ENCODE data around the gene GSTO2.

Gene GSTO2

DNA sequence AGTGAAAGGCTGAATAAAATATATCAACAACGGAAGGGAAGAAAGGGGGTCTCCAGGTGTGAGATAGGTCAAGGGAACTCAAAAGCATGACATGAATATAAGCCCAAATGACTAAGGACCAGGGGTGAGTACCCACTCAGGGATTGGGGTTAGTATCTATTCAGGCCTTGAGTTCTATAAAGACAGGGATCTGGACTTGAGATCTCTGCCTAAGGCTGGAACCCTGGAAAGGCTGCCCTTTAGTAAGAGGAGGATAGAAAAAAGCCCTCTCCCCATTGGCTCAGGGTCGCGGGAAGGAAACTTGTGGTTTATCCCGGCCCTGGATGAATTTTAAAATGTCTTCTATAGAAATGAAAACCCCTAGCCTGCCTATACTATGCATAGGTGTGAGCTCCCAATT lies 71.7 kb downstream of the GSTO2 start:
- DNase-seq: no peak

DNA sequence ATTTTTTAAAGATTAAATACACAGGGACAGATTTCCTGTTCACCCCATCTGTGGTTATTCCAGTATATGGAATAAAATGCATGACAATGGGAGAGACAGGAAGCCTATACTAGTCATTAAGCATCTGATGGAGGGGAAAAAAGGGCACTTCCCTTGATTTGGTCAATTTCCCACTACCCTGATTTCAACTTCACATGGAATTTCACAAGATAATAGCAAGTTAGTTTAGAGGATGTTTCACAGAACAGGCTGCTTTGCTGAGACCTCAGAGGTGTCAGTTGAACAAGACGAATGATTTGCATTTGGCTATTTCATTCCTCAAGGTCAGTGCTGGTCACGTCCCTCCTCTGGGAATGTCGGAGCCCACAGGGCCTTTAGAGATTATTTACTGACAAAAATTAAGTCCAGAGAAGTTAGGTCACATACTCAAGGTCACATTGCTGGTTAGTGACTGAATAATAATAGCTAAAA lies 74.0 kb downstream of the GSTO2 start:
- DNase-seq: peak; percentile 16

DNA sequence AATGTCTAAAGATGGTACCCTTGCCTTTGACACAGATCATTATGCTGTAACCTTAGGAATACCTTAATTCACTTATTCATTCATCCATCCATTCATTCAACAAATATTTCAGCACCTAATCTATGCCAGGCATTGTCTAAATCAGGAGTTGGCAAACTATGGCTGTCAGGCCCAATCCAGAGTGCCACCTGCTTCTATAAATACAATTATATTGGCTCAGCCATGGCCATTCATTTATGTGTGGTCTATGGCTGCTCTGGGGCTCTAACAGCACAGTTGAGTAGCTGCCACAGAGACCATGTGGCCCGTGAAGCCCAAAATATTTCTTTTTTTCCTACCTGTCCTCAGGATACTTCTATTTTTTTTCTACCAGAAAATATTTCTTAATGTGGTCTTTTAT lies 75.2 kb downstream of the GSTO2 start:
- DNase-seq: no peak

DNA sequence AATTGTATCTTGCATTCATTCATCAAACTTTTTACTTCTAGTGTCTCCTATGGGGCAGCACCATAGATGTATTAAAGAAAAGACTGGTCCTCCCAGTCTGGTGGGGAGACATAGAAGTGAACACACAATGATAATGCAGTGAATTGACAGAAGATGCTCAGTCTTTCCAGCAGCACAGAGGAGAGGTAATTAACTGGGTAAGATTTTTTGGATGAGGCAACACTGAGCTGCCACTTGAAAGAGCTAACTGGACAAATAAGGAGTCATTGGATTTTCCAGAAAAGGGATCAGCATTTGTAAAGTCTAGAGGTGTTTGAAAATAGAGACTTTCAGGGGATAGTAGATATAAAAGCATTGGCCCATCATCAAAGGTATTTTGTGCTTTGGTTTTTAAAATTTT lies 76.5 kb downstream of the GSTO2 start:
- no peak for DNase-seq

DNA sequence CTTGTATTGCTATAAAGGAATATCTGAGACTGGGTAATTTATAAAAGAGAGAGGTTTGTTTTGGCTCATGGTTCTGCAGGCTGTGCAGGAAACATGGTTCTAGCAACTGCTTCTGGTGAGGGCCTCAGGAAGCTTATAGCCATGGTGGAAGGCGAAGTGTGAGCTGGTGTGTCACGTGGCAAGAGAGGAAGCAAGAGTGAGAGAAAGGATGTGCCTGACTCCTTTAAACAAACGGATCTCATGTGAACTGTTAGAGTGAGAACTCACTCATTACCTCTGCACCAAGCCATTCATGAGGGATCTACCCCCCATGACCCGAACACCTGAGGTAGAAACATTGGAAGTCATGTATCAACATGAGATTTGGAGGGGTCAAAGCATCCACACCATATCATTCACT lies 77.0 kb downstream of the GSTO2 start:
- DNase-seq: no peak

DNA sequence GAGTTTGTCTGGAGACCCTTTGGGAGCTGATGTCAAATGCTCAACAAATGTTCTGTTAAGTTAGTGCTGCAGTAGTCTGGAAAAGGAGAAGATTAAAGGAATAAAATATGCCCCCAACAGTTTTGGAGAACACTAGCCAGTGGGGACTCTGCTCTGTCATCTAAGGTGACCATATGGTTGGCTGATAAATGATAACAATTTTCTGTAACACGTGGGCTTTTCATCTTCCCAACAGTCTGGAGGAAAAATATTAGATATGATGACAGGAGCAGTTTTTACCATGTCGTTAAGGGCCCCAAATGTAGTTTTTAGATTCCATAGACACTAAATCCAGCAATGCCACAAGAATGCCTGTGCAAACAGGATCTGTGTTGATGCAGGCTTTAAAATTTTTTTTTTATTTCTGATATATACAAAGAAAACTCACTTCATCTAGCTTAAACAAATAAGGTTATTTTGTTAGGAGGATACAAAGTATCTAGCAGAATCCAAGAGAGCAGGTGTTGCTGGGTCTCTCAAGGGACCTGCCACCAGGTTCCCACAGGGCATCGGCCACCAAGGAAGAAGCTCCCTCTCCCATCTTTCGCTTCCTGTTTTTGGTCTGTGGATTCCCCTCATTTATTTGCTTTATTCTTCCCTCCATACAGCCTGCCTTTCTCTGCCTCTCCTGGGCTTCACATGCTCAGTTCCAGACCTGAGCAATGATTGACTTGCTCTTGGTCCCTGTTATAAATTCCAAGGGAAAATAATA lies 78.5 kb downstream of the GSTO2 start:
- DNase-seq: peak; percentile 28

DNA sequence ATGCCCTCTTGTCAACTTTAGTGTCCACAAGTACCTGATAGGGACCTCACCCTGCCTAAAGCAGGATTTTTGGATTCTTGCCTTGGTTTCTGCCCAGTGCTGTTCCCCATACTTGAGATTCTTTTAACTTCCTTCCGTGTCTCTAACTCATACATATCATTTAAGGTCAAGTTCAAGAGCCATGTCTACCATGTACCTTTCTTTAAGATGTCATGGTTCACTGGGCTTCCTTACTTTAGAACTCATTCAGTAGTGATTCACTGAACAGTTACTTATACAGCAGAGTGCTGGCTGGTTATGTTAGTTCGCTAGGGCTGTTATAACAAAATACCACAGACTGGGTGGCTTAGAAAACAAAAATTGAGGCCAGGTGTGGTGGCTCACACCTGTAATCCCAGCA lies 79.6 kb downstream of the GSTO2 start:
- DNase-seq: no peak

DNA sequence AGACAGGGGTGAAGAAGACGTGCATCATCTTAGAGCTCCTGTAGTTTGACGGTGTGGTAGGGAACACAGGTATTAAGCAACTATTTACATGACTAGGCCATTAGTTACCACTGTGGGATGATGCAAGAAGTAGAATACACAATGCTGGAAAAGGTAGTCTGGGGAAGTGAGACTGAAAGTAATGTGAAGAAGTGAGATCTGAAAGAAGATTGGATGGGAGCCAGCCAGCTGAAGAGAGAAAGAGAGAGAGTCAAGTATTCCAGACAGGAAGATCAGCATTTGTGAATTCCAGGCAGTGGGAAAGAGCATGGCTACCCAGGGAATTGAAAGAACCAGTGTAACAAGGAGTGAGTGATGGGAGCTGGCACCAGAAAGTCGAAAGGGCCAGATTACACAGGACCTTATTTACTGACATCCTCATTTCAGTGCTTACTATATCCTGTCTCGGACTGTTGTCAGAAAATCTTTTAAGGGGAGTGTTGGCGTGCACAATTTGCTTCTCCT lies 80.7 kb downstream of the GSTO2 start:
- DNase-seq: peak; percentile 61

DNA sequence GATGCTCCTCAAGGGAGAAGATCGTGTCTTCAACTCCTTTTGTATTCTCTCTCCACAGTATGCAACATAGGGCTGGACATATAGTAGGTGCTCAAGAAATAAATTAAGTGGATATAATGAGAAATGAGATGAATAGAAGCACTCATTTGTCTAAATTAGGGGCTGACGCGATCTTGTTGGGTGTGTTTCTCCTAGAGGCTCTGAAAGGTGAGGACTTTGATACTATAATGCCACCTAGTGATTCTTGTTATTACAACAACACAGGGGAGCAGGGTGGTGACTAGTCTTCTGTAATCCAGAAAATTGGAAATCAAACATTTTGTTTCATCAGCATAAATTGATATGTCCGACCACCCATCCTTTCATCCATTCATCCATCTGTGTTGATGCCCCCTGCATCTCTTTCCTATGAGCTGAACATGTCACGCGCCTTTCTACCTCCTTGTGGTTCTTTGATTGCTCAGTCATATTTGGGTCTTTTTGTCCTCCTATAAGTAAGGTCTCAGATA lies 81.2 kb downstream of the GSTO2 start:
- peak; percentile 75 for DNase-seq

DNA sequence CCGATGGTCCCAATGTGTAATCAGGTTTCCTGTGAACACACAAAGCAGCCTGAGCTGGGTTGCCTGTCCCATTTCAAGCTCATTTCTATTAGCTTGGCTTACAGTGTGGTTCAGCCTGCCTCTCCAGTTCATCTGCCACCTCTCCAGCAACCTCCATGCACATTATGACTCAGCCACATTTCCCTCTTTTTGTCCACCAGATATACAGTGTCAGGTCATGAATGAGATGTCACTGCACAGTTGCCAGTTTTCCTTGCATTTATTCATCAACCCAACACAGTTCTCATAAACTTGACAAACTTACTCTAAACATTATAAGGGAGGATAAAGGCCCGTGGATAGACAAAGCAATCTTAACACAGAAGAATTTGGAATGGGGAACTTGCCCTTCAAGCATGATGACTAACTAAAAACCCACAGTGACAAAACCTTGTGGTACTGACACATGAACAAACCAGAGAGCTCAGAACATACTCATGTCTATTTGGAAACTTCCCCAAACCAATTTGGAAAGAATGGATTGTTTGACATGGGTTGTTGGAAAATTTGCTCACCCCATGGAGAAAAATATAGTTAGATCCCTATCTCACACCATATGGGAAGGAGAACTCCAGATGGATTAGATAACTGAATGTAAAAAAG lies 82.2 kb downstream of the GSTO2 start:
- DNase-seq: peak; percentile 75

DNA sequence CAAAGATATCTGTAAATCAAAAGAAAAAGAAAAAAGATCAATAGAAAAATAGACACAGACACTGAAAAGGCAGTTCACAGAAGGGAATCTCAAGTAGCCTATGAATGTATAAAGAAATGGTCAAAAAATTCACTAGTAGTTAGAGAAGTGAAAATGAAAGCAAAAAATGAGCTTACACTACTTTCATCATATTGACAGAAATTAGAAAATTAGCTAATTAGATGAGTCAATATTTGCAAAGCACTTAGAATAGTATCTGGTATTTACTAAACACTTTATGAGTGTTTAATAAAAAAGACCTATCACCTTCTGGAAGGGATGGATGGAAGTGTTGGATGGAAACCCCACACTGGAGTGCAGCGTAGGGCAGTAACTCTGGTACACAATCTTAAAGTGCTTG lies 82.9 kb downstream of the GSTO2 start:
- no peak for DNase-seq

DNA sequence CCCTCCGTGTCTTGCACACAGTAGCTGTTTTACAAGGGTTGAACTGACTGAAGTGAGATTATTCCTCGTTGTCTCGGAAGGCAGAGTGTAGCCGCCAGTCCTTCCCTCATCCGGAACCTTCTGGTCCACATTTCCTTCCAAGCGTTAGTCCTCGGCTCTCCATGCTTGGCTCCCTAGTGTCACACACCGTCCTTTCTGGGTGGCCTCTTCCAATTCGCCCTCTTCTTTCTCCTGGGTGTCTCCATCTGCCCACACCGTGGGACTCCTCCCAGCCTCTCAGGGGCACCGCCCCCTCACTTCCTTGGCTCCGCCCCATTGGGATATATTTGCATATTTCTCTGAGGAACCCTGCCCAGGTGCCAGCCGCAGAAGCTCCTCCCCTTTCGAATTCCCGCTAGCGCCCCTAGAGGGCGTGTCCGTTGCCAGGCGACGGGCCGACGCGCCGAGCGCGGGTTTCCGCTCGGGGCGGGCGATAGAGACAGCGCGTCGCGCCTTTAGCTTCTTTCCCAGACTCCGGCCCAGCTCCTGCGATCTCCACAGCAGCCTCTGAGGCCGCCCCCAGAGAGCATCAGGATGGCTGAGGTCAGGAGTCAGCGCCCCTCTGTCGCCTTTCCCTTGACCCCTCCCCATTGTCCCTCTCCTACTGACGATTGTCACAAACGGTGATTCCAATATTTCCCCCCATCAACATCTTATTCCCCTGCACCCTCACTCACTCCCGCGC lies 84.5 kb downstream of the GSTO2 start, which contains the start of gene CFAP58:
Gene CFAP58 (plus strand): TSS at position 509 of the 724 bp plus-strand sequence. CDS start 65 bp downstream, at position 574.
- peak; percentile 88 for DNase-seq

All from fibroblast of skin of scalp (primary cell).